Liver (tissue), 9 donors: ENCODE measurements around the gene PELO. TPM values are rescaled to one million over a fixed set of nuclear protein-coding genes. Genes with fewer than 3 reads are reported as not detected.

Source experiments
- DNase-seq: peaks from one replicate; pipeline ENCODE4 v3.0.0-alpha.2; 2017; ENCODE audit warnings: low spot score
- H3K27ac ChIP-seq, 2 donors: one replicate each; pipeline ENCODE4 v1.7.0; 2013; ENCODE audit warnings: inconsistent platforms in 2 of 2, low read length in 2 of 2, control low read depth in 1 of 2, low read depth in 1 of 2, mild to moderate bottlenecking in 1 of 2
- H3K27me3 ChIP-seq, 4 donors: one replicate each; pipeline versions ENCODE4 v1.6.1 to v1.7.0; 2013; ENCODE audit warnings: low read length in 3 of 4, inconsistent platforms in 1 of 4, mild to moderate bottlenecking in 1 of 4, moderate library complexity in 1 of 4; ENCODE audit not compliant: control insufficient read depth in 4 of 4, insufficient read depth in 4 of 4
- H3K36me3 ChIP-seq, 4 donors: one replicate each; pipeline versions ENCODE4 v1.6.1 to v1.7.0; 2013; ENCODE audit warnings: low read length in 3 of 4, mild to moderate bottlenecking in 3 of 4, low read depth in 1 of 4, moderate library complexity in 1 of 4; ENCODE audit not compliant: control insufficient read depth in 4 of 4, insufficient read depth in 3 of 4
- H3K4me1 ChIP-seq, 4 donors: one replicate each; pipeline versions ENCODE4 v1.6.1 to v1.7.0; 2013; ENCODE audit warnings: low read length in 3 of 4, mild to moderate bottlenecking in 3 of 4, moderate library complexity in 1 of 4; ENCODE audit not compliant: control insufficient read depth in 4 of 4, insufficient read depth in 4 of 4
- H3K4me3 ChIP-seq, 3 donors: one replicate each; pipeline versions ENCODE4 v1.6.1 to v1.7.0; 2013; ENCODE audit warnings: low read length in 3 of 3, control low read depth in 1 of 3, low read depth in 1 of 3, mild to moderate bottlenecking in 1 of 3
- H3K9ac ChIP-seq, 2 donors: one replicate each; pipeline ENCODE4 v1.7.0; 2013; ENCODE audit warnings: low read length in 2 of 2, mild to moderate bottlenecking in 2 of 2, moderate library complexity in 2 of 2, control low read depth in 1 of 2, low read depth in 1 of 2
- H3K9me3 ChIP-seq, 4 donors: one replicate each; pipeline versions ENCODE4 v1.6.1 to v1.7.0; 2013; ENCODE audit warnings: low read length in 3 of 4; ENCODE audit not compliant: control insufficient read depth in 4 of 4
- ATF3 ChIP-seq: IDR thresholded peaks from 2 replicates; pipeline ENCODE4 v1.6.1; 2016; ENCODE audit warnings: antibody characterized with exemption
- EGR1 ChIP-seq, 2 donors: IDR thresholded peaks; 2 replicates each; pipeline ENCODE4 v1.6.1; 2016 to 2018; ENCODE audit warnings: antibody characterized with exemption in 2 of 2, low read depth in 2 of 2
- GABPA ChIP-seq, 2 donors: IDR thresholded peaks in 1 of 2; conservative IDR thresholded peaks in 1 of 2; 2 replicates each; pipeline ENCODE4 v1.6.1; 2016; ENCODE audit warnings: antibody characterized with exemption in 2 of 2, mild to moderate bottlenecking in 1 of 2, moderate library complexity in 1 of 2
- HNF4A ChIP-seq, 2 donors: conservative IDR thresholded peaks; 2 replicates each; pipeline ENCODE4 v1.6.1; 2016; ENCODE audit warnings: antibody characterized with exemption in 2 of 2, mild to moderate bottlenecking in 2 of 2
- JUND ChIP-seq, 2 donors: IDR thresholded peaks; 2 replicates each; pipeline ENCODE4 v1.6.1; 2016; ENCODE audit warnings: antibody characterized with exemption in 2 of 2
- REST ChIP-seq: IDR thresholded peaks from 2 replicates; pipeline ENCODE4 v1.6.1; 2016; ENCODE audit warnings: antibody characterized with exemption, mild to moderate bottlenecking
- SP1 ChIP-seq: IDR thresholded peaks from 2 replicates; pipeline ENCODE4 v1.6.1; 2018; ENCODE audit warnings: antibody characterized with exemption, mild to moderate bottlenecking
- WGBS: extraction: QIAGEN DNeasy Blood & Tissue Kit; methylation state at CpG from one replicate; pipeline ENCODE4 v1.1.7; 2013; 5-methylcytosine and 5-hydroxymethylcytosine counted together
- polyA plus RNA-seq, 2 donors: library from polyadenylated mRNA; stranded (reverse) in 1 of 2; unstranded in 1 of 2; fragments of 200-250 nt in 1 of 2; fragments of >200 nt in 1 of 2; fragmentation: Nextera tagmentation in 1 of 2; extraction: Ambion mirVana in 1 of 2; gene quantifications; one replicate each; pipeline versions ENCODE4 v1.2.1 to v1.2.3, GENCODE V29; 2013 to 2015
- total RNA-seq, 2 donors: library from RNA; depleted of rRNA; stranded (reverse); fragments of >200 nt; gene quantifications; one replicate each; pipeline ENCODE4 v1.2.3, GENCODE V29; 2014
- TF ChIP-seq, protein P1 (sequence below): IDR thresholded peaks from 2 replicates; pipeline ENCODE4 v1.6.1; 2016; ENCODE audit warnings: antibody characterized with exemption
- TF ChIP-seq, protein P2 (sequence below): fragments of 150-350 bp; IDR thresholded peaks from 2 replicates; pipeline ENCODE4 v1.5.1; 2017; ENCODE audit warnings: improper control_type of control experiment, low read depth, low read length; ENCODE audit not compliant: missing input control
- TF ChIP-seq, protein P3 (sequence below): IDR thresholded peaks from 2 replicates; pipeline ENCODE4 v1.6.1; 2016; ENCODE audit warnings: antibody characterized with exemption
- donor health status: healthy.
- donor health status: healthy.
- donor health status: healthy.
- donor health status: healthy.
- donor health status: healthy.

PELO gene
- total and polyA plus RNA-seq, 4 donors: 10.1 to 24.6 (median 16.5) TPM

- Histone ChIP-seq H3K9me3 (no peaks in the 10 kb centered on the region), H3K36me3 (no peaks in the 10 kb centered on the region), H3K4me3 (no peak overlapping the region), H3K9ac (no peak overlapping the region), H3K4me1 (peaks cover 6 to 27% (median 14%) of the 10 kb centered on the region in 4 donors), H3K27ac (no peak overlapping the region), H3K27me3 (no peaks in the 10 kb centered on the region)
- WGBS: 77% methylated on average over 2 of the region's 2 CpGs
- DNase-seq: no peak
- TF ChIP-seq, protein P1, sequence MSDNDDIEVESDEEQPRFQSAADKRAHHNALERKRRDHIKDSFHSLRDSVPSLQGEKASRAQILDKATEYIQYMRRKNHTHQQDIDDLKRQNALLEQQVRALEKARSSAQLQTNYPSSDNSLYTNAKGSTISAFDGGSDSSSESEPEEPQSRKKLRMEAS: no peak
- TF ChIP-seq, protein P2, sequence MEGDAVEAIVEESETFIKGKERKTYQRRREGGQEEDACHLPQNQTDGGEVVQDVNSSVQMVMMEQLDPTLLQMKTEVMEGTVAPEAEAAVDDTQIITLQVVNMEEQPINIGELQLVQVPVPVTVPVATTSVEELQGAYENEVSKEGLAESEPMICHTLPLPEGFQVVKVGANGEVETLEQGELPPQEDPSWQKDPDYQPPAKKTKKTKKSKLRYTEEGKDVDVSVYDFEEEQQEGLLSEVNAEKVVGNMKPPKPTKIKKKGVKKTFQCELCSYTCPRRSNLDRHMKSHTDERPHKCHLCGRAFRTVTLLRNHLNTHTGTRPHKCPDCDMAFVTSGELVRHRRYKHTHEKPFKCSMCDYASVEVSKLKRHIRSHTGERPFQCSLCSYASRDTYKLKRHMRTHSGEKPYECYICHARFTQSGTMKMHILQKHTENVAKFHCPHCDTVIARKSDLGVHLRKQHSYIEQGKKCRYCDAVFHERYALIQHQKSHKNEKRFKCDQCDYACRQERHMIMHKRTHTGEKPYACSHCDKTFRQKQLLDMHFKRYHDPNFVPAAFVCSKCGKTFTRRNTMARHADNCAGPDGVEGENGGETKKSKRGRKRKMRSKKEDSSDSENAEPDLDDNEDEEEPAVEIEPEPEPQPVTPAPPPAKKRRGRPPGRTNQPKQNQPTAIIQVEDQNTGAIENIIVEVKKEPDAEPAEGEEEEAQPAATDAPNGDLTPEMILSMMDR: no peak
These were observed 46.6 kb downstream of the PELO start for GRCh38 chr5:52834320-52834719.

DNA sequence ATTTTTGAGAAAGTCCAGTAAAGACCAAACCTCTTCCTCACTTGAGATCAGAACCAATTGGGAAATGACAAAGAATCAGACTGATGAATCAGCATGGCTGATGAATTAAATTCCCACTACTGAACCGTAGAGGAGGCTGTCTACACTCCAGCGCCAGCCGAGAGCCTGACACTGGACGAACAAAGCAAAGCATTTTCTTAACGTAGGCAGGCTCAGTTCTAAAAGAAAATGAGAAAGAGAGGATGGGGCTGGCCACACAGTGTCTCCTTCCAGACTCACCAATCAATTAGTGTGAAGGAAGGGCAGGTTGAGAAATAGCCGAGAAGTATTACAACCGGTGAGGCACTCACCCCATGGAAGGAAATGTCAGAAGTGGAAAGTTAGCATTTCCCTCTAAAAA is 49.4 kb downstream of the PELO start:
- no peaks in the 10 kb centered on the region for H3K27me3 ChIP-seq
- no peaks in the 10 kb centered on the region for H3K36me3 ChIP-seq
- H3K27ac ChIP-seq: peak overlapping the region; percentile 18 to 21
- H3K4me3 ChIP-seq: no peak overlapping the region
- H3K4me1 ChIP-seq: peaks cover 6 to 22% (median 14%) of the 10 kb centered on the region in 4 donors
- H3K9ac ChIP-seq: no peak overlapping the region
- no peak for DNase-seq
- H3K9me3 ChIP-seq: no peaks in the 10 kb centered on the region
- no peak for TF ChIP-seq HNF4A (conservative IDR thresholded peaks at IDR 0.05)
- no peak for TF ChIP-seq JUND (IDR thresholded peaks at IDR 0.05)
- TF ChIP-seq, protein P1: no peak
- TF ChIP-seq GABPA (IDR thresholded peaks at IDR 0.05 in 1 of 2, conservative IDR thresholded peaks at IDR 0.05 in 1 of 2): no peak
- no peak for TF ChIP-seq SP1
- no peak for TF ChIP-seq EGR1 (IDR thresholded peaks at IDR 0.05; ENCODE audit: low read depth in 2 of 2)
- no peak for TF ChIP-seq ATF3
- TF ChIP-seq, protein P3, sequence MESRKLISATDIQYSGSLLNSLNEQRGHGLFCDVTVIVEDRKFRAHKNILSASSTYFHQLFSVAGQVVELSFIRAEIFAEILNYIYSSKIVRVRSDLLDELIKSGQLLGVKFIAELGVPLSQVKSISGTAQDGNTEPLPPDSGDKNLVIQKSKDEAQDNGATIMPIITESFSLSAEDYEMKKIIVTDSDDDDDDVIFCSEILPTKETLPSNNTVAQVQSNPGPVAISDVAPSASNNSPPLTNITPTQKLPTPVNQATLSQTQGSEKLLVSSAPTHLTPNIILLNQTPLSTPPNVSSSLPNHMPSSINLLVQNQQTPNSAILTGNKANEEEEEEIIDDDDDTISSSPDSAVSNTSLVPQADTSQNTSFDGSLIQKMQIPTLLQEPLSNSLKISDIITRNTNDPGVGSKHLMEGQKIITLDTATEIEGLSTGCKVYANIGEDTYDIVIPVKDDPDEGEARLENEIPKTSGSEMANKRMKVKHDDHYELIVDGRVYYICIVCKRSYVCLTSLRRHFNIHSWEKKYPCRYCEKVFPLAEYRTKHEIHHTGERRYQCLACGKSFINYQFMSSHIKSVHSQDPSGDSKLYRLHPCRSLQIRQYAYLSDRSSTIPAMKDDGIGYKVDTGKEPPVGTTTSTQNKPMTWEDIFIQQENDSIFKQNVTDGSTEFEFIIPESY: no peak
- no peak for TF ChIP-seq REST
- 77% methylated on average over 7 of the region's 7 CpGs for WGBS

Other genes with a start within 250 kb of the PELO start
- 100 to 1,000 TPM in 1 of 2 donors, 10 to 100 TPM in 1; 47.0 to 187 TPM for gene ITGA1, start within 50 bp of the PELO start, total RNA-seq
- gene ITGA1, start within 50 bp of the PELO start, polyA plus RNA-seq: 10 to 100 TPM; 24.2 to 50.1 TPM
- under 1 TPM; 0.42 to 0.61 TPM for gene ITGA2, start 201.4 kb downstream of the PELO start, total RNA-seq
- under 1 TPM; 0.12 to 0.24 TPM for gene ITGA2, start 201.4 kb downstream of the PELO start, polyA plus RNA-seq